ENCODE results near the gene RBMS1. TPM values are rescaled to one million over a fixed set of nuclear protein-coding genes. Genes with fewer than 3 reads are reported as not detected.

The RBMS1 gene
- total RNA-seq, 1 donor from 2014 or later, result 116 TPM

DNA sequence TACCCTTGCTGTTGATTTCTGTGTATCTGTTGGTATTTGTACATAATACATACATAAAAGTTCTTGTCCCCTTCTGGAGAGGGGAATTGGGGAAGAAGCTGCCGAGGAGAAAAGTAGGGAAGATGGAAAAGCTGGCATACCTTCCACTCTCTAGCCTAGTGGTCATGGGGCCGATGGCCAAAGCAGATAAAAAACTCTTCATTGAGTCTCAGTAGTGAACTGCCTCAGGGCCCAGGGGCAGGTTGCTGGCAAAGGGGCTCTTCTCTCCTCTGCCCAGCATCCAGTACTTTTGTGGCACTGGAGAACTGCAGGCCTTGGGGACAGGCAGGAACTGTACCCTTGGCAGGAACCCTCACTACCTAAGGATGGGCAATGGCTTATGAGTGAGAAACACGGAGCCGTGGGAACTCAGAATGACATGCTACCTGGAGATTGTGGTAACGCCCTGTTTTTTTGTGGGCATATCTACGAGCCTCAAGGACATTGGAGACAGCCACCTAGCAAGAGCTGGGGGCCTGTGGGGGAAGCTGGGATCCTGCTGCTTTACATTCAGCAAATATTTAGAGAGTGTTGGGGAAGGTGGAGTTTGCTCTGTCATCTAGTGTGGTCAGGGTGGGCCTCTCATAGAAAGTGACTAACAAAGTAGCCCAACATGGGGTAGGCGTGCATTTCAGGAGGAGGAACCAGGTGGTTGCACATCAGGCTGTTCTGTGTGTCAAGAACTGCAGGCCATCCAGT is 270.9 kb downstream of the RBMS1 start:
- DNase-seq (ENCODE audit: low read depth), result no peak

All from renal cortical epithelial cell (primary cell).